Dendritic cell treated with granulocyte-macrophage colony-stimulating factor and Interleukin-4, amounts not matched to agents 40 ng/mL and 50 ng/mL, for 4 days (primary cell): ENCODE data around the gene PCDHB3.
"Not testable (repeated sequence)": the region's sequence is repeated elsewhere in the genome, so short reads cannot be mapped to it uniquely, and the experiment has no call there.

Experiments
- H3K27ac Mint-ChIP-seq: one replicate; pipeline ENCODE4 v1.8.0; 2022; ENCODE audit warnings: mild to moderate bottlenecking, mixed read lengths
- H3K27me3 Mint-ChIP-seq: one replicate; pipeline ENCODE4 v1.8.0; 2022; ENCODE audit warnings: mild to moderate bottlenecking, mixed read lengths
- H3K36me3 Mint-ChIP-seq: one replicate; pipeline ENCODE4 v1.8.0; 2022; ENCODE audit warnings: low read depth, mixed read lengths
- H3K4me1 Mint-ChIP-seq: one replicate; pipeline ENCODE4 v1.8.0; 2022; ENCODE audit warnings: low read depth, mixed read lengths
- H3K4me3 Mint-ChIP-seq: one replicate; pipeline ENCODE4 v1.8.0; 2022; ENCODE audit warnings: mild to moderate bottlenecking, moderate library complexity, mixed read lengths
- H3K9me3 Mint-ChIP-seq: one replicate; pipeline ENCODE4 v1.8.0; 2022; ENCODE audit warnings: mixed read lengths
- intact Hi-C: fragments of 100-400 bp; cut with micrococcal nuclease; formaldehyde crosslinking; loops from one replicate; pipeline ENCODE4 v1.15.0; 2022

PCDHB3 gene

DNA sequence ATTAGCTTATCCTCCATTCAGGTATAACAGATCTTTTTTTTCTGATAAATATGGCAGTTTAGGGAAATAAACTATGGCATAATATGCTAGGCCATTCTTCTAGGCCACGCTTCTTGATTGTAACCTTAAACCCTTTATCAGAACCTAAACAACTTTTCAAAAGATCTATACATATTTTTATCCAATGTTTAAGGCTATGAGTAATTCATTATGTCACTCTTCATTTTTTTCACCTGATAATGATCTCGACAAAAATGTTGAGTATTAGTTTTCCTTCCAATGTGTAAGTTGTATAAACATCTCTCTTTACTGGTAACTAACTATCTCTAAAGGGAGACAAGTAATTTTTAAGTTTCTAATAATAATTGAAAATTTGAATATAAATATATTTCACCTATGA lies 19.0 kb downstream of the PCDHB3 start:
- intact Hi-C loops = no loop called here
- H3K27ac Mint-ChIP-seq = no peak overlapping the region
- H3K9me3 Mint-ChIP-seq = peaks cover 52% of the 10 kb centered on the region
- no peak overlapping the region for H3K4me3 Mint-ChIP-seq
- H3K4me1 Mint-ChIP-seq = no peaks in the 10 kb centered on the region
- peaks cover 9% of the 10 kb centered on the region for H3K27me3 Mint-ChIP-seq
- no peaks in the 10 kb centered on the region for H3K36me3 Mint-ChIP-seq

DNA sequence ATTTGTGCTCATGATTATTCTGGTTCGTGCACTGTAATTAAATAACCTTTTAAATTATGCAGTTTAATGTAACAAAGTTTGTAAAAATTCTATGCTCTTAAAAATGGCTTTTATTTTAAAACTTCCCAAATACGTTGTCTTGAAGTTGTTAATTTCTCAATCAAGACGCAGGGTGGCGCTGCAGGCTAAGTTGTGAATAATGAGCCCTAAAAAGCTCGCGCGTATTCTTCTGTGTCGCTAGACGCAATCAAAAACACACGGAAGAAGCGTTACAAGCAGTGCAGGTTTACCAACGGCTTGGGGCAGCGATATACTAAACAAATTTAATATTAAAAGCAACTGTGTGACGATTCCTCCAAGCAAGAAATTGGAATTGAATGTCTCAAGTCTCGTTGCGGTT lies 21.3 kb downstream of the PCDHB3 start, which contains the start of gene PCDHB4:
PCDHB4 (plus strand) TSS at position 256 of the 400 bp plus-strand sequence. CDS start 181 bp downstream, outside the sequence.
- Mint-ChIP-seq H3K27me3 (peaks cover 9% of the 10 kb centered on the region), H3K4me3 (no peak within 1 kb of the TSS), H3K9me3 (peaks cover 29% of the 10 kb centered on the region), H3K4me1 (no peaks in the 10 kb centered on the region), H3K27ac (no peak within 1 kb of the TSS), H3K36me3 (no peaks in the 10 kb centered on the region)
- intact Hi-C loops = no loop called here

DNA sequence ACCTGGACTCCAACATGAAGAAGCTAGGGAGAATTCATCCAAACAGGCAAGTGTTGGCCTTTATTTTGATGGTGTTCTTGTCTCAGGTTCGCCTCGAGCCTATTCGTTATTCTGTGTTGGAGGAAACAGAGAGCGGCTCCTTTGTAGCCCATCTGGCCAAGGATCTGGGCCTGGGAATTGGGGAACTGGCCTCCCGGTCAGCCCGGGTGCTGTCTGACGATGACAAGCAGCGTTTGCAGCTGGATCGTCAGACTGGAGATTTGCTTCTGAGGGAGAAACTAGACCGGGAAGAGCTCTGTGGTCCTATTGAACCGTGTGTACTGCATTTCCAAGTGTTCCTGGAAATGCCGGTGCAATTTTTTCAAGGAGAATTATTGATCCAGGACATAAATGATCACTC lies 21.7 kb downstream of the PCDHB3 start:
- Mint-ChIP-seq H3K9me3 (peaks cover 25% of the 10 kb centered on the region), H3K27ac (no peak overlapping the region), H3K27me3 (peaks cover 9% of the 10 kb centered on the region), H3K4me3 (no peak overlapping the region), H3K4me1 (no peaks in the 10 kb centered on the region), H3K36me3 (no peaks in the 10 kb centered on the region)
- intact Hi-C loops = no loop called here

DNA sequence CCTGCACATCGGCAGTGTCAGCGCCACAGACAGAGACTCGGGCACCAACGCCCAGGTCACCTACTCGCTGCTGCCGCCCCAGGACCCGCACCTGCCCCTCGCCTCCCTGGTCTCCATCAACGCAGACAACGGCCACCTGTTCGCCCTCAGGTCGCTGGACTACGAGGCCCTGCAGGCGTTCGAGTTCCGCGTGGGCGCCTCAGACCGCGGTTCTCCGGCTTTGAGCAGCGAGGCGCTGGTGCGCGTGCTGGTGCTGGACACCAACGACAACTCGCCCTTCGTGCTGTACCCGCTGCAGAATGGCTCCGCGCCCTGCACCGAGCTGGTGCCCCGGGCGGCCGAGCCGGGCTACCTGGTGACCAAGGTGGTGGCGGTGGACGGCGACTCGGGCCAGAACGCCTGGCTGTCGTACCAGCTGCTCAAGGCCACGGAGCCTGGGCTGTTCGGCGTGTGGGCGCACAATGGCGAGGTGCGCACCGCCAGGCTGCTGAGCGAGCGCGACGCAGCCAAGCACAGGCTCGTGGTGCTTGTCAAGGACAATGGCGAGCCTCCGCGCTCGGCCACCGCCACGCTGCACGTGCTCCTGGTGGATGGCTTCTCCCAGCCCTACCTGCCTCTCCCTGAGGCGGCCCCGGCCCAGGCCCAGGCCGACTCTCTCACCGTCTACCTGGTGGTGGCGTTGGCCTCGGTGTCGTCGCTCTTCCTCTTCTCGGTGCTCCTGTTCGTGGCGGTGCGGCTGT lies 23.3 kb downstream of the PCDHB3 start:
- intact Hi-C loops, H3K4me1 Mint-ChIP-seq, H3K36me3 Mint-ChIP-seq, H3K27me3 Mint-ChIP-seq, H3K4me3 Mint-ChIP-seq, H3K27ac Mint-ChIP-seq: not testable (repeated sequence)
- peaks cover 31% of the 10 kb centered on the region for H3K9me3 Mint-ChIP-seq

DNA sequence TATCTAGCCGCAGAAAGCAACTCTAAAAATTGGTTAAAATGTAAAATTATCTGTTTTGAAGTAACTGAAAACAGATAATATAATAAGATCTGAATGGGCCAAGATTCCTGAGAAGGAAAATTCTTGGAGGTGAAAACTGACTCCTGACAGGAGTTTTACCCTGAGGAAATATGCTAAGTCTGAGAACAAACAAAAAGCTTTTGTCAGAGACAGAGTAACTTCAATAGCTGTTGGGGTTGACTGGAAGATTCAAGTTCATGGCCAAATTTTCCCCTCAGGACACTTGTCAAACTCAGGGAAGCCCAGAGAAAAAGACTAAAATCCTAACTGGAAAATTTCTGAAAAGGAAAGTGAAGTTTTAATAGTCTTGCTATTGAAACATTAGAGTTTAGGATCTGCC lies 27.0 kb downstream of the PCDHB3 start:
- intact Hi-C loops = no loop called here

DNA sequence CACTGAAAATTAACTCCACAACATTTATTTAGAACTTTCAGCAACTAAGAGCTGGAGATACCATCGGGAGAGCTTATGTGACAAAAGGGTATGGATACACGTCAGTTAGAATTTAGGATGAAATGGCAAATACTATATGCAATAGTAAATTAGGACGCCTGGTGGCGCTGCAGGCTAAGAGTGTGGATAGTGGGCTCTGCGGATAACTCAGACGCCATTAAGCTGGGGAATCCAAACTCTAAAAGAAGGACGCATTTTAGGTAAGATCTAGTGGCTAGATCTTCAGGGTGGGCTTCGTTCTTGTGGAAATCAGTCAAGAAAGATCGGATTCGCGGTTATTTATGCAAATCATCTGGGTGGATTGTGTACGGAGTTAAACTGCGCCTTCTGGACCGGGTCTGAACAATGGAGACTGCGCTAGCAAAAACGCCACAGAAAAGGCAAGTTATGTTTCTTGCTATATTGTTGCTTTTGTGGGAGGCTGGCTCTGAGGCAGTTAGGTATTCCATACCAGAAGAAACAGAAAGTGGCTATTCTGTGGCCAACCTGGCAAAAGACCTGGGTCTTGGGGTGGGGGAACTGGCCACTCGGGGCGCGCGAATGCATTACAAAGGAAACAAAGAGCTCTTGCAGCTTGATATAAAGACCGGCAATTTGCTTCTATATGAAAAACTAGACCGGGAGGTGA lies 34.9 kb downstream of the PCDHB3 start, which contains the start of gene PCDHB5:
PCDHB5 (plus strand) TSS at position 177 of the 688 bp plus-strand sequence; CDS start at position 406, 229 bp downstream.
- peaks cover 16% of the 10 kb centered on the region for H3K27me3 Mint-ChIP-seq

More for the DNA sequence above, 27.0 kb downstream of the PCDHB3 start:
- Mint-ChIP-seq H3K27me3 (peaks cover 9% of the 10 kb centered on the region), H3K27ac (no peak overlapping the region), H3K4me3 (no peak overlapping the region), H3K4me1 (no peaks in the 10 kb centered on the region), H3K36me3 (no peaks in the 10 kb centered on the region), H3K9me3 (peaks cover 41% of the 10 kb centered on the region)

DNA sequence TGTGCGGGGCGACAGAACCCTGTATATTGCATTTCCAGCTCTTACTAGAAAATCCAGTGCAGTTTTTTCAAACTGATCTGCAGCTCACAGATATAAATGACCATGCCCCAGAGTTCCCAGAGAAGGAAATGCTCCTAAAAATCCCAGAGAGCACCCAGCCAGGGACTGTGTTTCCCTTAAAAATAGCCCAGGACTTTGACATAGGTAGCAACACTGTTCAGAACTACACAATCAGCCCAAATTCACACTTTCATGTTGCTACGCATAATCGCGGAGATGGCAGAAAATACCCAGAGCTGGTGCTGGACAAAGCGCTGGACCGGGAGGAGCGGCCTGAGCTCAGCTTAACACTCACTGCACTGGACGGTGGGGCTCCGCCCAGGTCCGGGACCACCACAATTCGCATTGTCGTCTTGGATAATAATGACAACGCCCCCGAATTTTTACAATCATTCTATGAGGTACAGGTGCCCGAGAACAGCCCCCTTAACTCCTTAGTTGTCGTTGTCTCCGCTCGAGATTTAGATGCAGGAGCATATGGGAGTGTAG lies 35.5 kb downstream of the PCDHB3 start:
- peaks cover 16% of the 10 kb centered on the region for H3K27me3 Mint-ChIP-seq
- peaks cover 41% of the 10 kb centered on the region for H3K9me3 Mint-ChIP-seq
- no peak overlapping the region for H3K27ac Mint-ChIP-seq
- H3K4me1 Mint-ChIP-seq = no peaks in the 10 kb centered on the region
- H3K36me3 Mint-ChIP-seq = no peaks in the 10 kb centered on the region
- intact Hi-C loops = no loop called here
- no peak overlapping the region for H3K4me3 Mint-ChIP-seq

More for the DNA sequence above, 34.9 kb downstream of the PCDHB3 start, which contains the start of gene PCDHB5:
- no peaks in the 10 kb centered on the region for H3K36me3 Mint-ChIP-seq
- no peak within 1 kb of the TSS for H3K27ac Mint-ChIP-seq
- peaks cover 47% of the 10 kb centered on the region for H3K9me3 Mint-ChIP-seq
- intact Hi-C loops = no loop called here
- no peaks in the 10 kb centered on the region for H3K4me1 Mint-ChIP-seq
- H3K4me3 Mint-ChIP-seq = no peak within 1 kb of the TSS

DNA sequence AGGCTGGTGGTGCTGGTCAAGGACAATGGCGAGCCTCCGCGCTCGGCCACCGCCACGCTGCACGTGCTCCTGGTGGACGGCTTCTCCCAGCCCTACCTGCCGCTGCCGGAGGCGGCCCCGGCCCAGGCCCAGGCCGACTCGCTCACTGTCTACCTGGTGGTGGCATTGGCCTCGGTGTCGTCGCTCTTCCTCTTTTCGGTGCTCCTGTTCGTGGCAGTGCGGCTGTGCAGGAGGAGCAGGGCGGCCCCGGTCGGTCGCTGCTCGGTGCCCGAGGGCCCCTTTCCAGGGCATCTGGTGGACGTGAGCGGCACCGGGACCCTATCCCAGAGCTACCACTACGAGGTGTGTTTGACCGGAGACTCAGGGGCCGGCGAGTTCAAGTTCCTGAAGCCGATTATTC lies 37.1 kb downstream of the PCDHB3 start:
- H3K27ac Mint-ChIP-seq, H3K4me1 Mint-ChIP-seq, H3K4me3 Mint-ChIP-seq, H3K36me3 Mint-ChIP-seq, intact Hi-C loops: not testable (repeated sequence)
- peaks cover 16% of the 10 kb centered on the region for H3K27me3 Mint-ChIP-seq
- peaks cover 50% of the 10 kb centered on the region for H3K9me3 Mint-ChIP-seq

DNA sequence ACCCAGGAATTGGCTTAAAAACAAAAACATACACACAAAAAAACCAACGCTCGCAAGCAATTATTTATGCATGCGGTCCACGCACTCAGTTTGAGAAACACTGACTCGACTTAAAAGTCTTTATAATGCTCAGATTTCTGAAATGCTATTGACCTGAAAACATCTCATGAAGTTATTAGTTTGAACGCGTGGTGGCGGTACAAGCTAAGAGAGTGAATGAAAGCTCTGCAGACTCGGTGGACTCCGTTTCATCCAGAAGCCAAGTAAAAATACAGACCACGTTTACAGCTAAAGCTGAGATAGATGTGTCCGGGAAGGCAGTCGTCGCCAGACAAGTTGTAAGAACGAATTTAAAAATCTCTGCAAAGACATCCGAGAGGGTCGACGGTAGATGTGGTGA lies 49.5 kb downstream of the PCDHB3 start, which contains the start of gene PCDHB6:
PCDHB6 (plus strand) TSS at position 246 of the 400 bp plus-strand sequence. CDS start 201 bp downstream, outside the sequence.
- Mint-ChIP-seq H3K4me3 (no peak within 1 kb of the TSS), H3K9me3 (peaks cover 52% of the 10 kb centered on the region), H3K27me3 (peaks cover 26% of the 10 kb centered on the region), H3K4me1 (no peaks in the 10 kb centered on the region), H3K27ac (no peak within 1 kb of the TSS), H3K36me3 (no peaks in the 10 kb centered on the region)
- intact Hi-C loops = no loop called here

DNA sequence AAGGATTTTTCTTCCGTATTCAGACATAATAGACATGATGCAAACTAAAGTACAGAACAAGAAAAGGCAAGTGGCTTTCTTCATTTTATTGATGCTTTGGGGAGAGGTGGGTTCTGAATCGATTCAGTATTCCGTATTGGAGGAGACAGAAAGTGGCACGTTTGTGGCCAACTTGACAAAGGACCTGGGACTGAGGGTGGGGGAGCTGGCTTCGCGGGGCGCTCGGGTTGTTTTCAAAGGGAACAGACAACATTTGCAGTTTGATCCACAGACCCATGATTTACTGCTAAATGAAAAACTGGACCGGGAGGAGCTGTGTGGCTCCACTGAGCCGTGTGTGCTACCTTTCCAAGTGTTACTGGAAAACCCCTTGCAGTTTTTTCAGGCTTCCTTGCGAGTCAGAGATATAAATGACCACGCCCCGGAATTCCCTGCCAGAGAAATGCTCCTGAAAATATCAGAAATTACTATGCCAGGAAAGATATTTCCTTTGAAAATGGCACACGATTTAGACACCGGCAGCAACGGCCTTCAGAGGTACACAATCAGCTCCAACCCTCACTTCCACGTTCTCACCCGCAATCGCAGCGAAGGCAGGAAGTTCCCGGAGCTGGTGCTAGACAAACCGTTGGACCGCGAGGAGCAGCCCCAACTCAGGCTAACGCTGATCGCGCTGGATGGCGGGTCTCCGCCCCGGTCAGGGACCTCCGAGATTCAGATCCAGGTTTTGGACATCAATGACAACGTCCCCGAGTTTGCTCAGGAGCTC lies 50.1 kb downstream of the PCDHB3 start:
- H3K36me3 Mint-ChIP-seq = no peaks in the 10 kb centered on the region
- no peak overlapping the region for H3K27ac Mint-ChIP-seq
- peaks cover 26% of the 10 kb centered on the region for H3K27me3 Mint-ChIP-seq
- intact Hi-C loops = no loop called here
- no peaks in the 10 kb centered on the region for H3K4me1 Mint-ChIP-seq
- H3K4me3 Mint-ChIP-seq = no peak overlapping the region
- H3K9me3 Mint-ChIP-seq = peaks cover 49% of the 10 kb centered on the region

DNA sequence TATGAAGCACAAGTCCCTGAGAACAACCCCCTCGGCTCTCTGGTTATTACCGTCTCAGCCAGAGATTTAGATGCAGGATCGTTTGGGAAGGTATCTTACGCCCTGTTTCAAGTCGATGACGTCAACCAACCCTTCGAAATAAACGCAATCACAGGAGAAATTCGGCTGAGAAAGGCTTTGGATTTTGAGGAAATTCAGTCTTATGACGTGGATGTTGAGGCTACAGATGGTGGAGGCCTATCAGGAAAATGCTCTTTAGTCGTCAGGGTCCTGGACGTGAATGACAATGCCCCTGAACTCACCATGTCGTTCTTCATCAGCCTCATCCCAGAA lies 50.7 kb downstream of the PCDHB3 start:
- Mint-ChIP-seq H3K4me3 (no peak overlapping the region), H3K4me1 (no peaks in the 10 kb centered on the region), H3K27me3 (peaks cover 29% of the 10 kb centered on the region), H3K9me3 (peaks cover 54% of the 10 kb centered on the region), H3K36me3 (no peaks in the 10 kb centered on the region), H3K27ac (no peak overlapping the region)
- intact Hi-C loops = no loop called here

DNA sequence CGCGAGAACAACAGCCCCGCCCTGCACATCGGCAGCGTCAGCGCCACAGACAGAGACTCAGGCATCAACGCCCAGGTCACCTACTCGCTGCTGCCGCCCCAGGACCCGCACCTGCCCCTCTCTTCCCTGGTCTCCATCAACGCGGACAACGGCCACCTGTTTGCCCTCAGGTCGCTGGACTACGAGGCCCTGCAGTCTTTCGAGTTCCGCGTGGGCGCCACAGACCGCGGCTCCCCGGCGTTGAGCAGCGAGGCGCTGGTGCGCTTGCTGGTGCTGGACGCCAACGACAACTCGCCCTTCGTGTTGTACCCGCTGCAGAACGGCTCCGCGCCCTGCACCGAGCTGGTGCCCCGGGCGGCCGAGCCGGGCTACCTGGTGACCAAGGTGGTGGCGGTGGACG lies 51.4 kb downstream of the PCDHB3 start:
- Mint-ChIP-seq H3K9me3 (peaks cover 61% of the 10 kb centered on the region), H3K27me3 (peaks cover 33% of the 10 kb centered on the region)
- intact Hi-C loops, H3K4me3 Mint-ChIP-seq, H3K4me1 Mint-ChIP-seq, H3K36me3 Mint-ChIP-seq, H3K27ac Mint-ChIP-seq: not testable (repeated sequence)

DNA sequence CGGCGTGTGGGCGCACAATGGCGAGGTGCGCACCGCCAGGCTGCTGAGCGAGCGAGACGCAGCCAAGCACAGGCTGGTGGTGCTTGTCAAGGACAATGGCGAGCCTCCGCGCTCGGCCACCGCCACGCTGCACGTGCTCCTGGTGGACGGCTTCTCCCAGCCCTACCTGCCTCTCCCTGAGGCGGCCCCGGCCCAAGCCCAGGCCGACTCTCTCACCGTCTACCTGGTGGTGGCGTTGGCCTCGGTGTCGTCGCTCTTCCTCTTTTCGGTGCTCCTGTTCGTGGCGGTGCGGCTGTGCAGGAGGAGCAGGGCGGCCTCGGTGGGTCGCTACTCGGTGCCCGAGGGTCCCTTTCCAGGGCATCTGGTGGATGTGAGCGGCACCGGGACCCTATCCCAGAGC lies 51.8 kb downstream of the PCDHB3 start:
- H3K4me1 Mint-ChIP-seq, H3K27ac Mint-ChIP-seq, H3K4me3 Mint-ChIP-seq, intact Hi-C loops, H3K36me3 Mint-ChIP-seq: not testable (repeated sequence)
- Mint-ChIP-seq H3K9me3 (peaks cover 66% of the 10 kb centered on the region), H3K27me3 (peaks cover 38% of the 10 kb centered on the region)
